Middle frontal gyrus (tissue), 1 donor: Measurements from ENCODE around the gene DDX1.
"Not testable (repeated sequence)": the region's sequence is repeated elsewhere in the genome, so short reads cannot be mapped to it uniquely, and the experiment has no call there.

Experiments
- DNase-seq: peaks from one replicate; pipeline ENCODE4 v3.0.0-alpha.2; 2015; ENCODE audit warnings: low spot score; ENCODE audit errors: extremely low spot score

The DDX1 gene

DNA sequence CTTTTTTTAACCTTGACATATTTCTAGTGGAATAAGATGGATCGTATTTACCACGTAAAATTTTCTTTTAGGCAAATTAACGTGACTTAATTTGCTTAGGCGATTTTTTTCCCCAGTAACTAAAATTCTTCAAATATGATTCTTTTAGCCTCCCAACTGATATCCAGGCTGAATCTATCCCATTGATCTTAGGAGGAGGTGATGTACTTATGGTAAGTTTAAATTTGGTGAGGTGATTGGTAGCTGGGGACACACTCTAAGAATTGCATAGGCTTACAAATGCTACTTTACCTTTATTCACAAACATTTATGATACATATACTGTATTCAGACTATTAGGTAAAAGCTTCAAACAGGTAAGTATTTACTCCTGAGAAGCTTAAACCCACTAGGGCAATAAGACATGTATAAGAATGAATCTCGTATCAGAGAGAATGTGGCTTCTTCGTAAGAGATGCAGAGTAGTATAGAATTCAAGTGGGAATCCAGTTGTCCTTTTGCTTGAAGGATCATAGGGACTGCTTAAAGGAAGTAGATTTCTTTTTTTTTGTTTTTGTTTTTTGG, 3.8 kb downstream of the DDX1 start:
- DNase-seq: no peak

DNA sequence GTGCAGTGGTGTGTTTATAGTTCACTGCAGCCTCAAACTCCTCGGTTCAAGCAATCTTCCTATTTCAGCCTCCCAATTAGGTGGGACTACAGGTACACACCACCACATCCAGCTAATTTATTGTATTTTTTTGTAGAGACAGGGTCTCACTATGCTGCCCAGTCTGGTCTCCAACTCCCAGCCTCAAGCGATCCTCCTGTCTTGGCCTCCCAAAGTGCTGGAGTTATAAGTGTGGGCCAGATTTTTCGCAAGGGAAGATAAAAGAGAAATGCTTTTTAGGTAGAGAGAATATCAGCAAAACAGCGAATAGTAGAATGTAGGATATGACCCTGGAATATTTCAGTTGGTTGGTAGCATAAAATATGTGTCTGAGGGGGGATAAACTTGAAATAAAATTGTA, 4.3 kb downstream of the DDX1 start:
- no peak for DNase-seq

GRCh38 chr2:15596350-15596749, 4.7 kb downstream of the DDX1 start:
- no peak for DNase-seq

DNA sequence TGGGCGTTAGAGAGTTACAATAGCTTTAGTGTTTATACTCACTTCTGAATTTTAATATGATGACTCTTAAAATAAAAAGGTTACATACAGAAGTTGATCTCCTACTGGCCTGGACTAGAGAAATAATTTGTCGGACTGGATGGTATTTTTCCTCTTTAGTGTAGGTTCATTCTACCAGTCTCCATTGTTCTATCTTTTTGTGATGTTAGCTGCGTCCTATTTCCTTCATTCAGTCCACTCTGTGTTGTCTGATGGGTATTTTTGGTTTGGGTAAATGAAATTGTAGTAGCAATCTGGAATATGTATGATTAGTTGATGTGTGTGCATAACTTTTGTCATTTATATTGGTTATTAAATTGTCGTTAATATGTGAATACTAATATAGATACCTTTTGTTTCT, 5.3 kb downstream of the DDX1 start:
- no peak for DNase-seq

- DNase-seq: no peak
These were observed 8.3 kb downstream of the DDX1 start for GRCh38 chr2:15599994-15600393.

- no peak for DNase-seq
These were observed 10.0 kb downstream of the DDX1 start for GRCh38 chr2:15601681-15602080.

- DNase-seq: no peak
These were observed 10.7 kb downstream of the DDX1 start for GRCh38 chr2:15602393-15602792.

GRCh38 chr2:15603044-15603765, 11.5 kb downstream of the DDX1 start:
- DNase-seq: no peak

- DNase-seq: no peak
These were observed 12.3 kb downstream of the DDX1 start for GRCh38 chr2:15603948-15604347.

DNA sequence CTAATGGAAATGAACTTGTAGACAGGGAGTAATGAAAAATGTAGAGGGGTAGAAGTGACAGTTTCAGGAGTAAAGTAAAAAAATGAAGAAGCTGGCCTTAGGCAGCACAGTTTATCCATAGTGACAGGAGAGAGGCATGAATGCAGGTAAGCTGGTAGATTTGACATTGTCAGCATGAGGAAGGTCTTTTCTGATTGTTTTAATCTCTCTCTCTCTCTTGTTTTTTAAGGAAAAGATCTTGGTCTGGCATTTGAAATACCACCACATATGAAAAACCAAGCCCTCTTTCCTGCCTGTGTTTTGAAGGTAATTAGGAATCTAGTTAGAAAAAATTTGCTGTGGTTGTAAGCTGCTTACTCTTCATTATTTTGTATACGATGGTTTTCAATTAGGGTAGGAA, 14.1 kb downstream of the DDX1 start:
- no peak for DNase-seq

DNA sequence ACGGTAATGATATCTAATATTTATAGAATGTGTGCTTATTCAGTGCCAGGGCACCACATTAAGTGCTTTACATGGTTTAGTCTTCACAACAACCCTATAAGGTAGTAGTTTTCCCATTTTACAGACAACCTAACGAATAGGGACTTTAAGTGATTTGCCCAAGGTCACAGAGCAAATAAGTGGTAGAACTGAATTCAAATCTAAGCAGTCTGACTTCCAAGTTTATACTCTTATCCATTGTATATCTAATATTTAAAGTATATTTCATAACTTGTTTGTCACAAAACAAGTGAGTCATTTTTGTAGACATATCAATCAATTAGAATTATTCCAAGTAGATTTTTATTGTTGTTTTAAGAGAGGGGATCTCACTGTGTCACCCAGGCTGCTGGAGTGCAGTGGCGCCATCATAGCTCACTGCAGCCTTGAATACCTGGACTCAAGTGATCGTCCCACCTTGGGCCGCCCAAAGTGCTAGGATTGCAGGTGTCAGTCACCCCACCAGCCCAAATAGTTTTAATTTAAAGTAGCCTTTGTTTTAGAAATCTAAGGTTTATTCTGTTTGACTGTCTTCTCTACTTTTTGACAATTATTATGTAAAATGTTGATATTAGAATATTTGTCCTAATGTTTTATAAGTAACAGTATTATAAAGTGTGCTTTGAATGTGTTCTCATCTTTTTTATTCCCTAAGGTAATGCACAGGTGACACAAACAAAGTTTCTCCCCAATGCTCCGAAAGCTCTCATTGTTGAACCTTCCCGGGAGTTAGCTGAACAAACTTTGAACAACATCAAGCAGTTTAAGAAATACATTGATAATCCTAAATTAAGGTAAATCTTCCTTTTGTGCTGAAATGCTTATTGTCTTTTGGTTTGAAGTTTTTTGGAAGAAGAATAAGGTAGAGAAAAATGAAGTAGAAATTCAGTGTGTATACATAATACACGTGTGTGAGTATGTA, 15.1 kb downstream of the DDX1 start:
- no peak for DNase-seq

GRCh38 chr2:15607709-15608391, 16.2 kb downstream of the DDX1 start:
- no peak for DNase-seq

DNA sequence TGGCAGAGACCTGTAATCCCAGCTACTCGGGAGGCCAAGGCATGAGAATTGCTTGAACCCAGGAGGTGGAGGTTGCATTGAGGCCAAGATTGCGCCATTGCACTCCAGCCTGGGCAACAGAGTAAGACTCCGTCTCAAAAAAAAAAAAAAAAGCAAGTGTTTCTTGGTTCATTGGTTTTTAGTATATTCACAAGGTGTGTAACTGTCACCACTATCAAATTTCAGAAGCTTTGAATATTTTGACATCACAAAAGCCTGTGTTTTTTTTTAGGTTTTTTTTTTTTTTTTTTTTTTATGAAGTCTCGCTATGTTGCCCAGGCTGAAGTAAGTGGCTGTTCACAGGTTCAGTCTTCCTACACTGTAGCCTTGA, 16.7 kb downstream of the DDX1 start:
- no peak for DNase-seq

- no peak for DNase-seq
These were observed 17.8 kb downstream of the DDX1 start for GRCh38 chr2:15609341-15610042.

DNA sequence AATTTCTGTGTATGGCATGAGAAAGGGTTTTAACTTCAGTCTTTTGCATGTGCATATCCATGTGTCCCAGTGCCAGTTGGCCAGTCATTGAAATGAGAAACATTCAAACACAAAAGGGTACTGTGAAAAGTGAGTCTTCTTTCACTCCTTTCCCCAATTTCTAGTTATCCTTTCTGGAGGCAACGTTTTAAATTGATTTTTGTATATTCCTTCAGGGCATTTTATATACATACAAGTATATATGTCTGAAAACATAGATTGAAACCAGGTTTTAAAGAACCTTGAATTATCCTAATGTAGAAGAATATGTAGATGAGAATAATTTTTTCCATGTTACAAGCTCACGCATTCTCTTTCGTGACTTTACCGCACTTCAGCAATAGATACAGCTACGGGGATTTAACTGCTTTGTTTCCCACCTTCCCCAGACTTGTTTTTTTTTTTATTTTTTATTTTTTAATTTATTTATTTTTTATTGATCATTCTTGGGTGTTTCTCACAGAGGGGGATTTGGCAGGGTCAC, 18.8 kb downstream of the DDX1 start:
- DNase-seq: no peak

- not testable (repeated sequence) for DNase-seq
These were observed 20.4 kb downstream of the DDX1 start for GRCh38 chr2:15612101-15612500.

DNA sequence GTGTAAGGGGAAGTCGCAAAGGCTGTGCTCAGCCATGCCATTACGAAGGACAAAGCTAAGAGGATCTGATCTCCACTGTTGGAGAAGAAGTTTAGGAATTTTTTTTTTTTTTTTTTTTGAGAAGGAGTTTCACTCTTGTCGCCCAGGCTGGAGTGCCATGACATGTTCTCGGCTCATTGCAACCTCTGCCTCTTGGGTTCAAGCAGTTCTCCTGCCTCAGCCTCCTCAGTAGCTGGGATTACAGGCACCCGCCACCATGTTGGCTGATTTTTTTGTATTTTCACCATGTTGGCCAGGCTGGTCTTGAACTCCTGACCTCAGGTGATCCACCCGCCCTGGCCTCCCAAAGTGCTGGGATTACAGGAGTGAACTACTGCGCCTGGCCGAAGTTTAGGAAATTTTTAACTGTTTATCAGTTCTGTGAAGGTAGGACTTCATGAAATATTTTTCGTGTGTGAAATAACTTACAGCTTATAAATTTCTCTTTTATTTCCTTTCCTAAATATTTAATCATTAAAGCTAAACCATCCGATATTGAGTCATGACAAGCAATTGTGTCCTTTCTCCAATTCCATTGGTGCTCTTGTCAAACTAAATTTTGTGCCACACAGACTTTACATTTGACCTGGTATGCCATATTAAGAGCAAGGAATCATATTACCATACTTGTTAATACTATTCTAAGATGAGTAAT, 22.2 kb downstream of the DDX1 start:
- DNase-seq: no peak

DNA sequence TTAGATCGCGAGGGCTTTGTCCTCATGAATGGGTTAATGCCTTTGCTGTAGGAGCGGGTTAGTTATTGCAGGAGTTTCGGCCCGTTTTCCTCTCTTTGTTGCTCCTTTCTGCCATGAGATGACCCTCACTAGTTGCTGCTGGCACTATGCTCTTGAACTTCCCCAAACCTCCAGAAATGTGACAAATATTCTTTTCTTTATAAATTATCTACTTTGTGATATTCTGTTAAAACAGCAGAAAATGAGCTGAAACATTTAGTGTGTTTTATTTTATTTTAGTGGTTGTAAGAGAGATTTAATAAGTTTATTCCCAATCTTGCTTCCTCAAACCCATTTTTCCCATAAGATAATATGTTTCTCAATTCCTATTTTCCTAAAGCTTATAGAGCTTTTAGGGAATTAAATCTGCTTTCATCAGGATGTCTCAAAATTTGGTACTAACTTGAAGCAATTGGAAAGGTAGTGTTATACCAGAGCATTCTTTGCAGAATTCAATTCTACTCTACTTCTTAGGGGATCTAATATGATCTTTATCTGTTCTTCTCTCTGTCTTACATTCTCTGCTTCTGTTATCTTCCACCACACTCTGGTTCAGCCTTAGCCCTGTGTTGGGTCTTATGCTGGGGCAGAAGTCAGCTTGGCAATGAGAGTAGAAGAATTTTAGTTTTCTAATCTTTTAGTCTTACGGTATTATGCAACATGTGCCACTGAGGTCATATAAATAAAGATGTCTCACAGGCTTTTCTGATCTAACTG, 23.1 kb downstream of the DDX1 start:
- DNase-seq: no peak

DNA sequence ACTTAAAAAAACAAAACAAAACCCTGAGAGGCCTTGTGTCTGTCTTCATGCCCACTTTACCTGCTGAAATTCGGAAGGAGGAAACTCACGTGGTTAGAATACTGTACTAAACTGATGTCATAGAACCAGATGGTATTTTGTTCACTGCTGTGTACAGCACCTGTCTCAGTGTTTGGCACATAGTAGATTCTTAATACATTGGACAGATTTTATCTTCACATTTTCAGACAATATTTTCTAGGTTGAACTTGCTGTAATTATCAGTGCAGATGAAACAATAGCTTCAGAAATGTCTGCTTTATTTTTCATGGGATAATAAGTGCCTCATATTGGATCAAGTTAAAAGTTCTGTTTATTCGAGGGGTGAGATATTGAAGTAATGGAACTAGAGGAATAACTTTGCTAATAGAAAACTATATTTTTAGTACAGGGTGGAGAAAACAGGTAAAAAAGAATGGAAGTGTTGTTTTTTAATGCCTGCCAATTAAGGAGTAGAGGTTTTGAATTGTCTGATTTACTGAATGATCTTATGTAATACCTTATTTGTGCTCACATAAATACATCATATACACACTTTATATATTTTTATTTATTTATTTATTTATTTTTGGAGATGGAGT, 23.7 kb downstream of the DDX1 start:
- DNase-seq: no peak
